GM19324 (cell line): ENCODE data around the gene AOX1.
"Not testable (repeated sequence)": the region's sequence is repeated elsewhere in the genome, so short reads cannot be mapped to it uniquely, and the experiment has no call there.

Source experiments
- ATAC-seq: cut with Tn5 transposase; IDR thresholded peaks from one replicate; pipeline ENCODE4 v1.9.1; 2021; ENCODE audit warnings: mild to moderate bottlenecking, moderate library complexity; ENCODE audit not compliant: unreplicated experiment, low FRiP score

Gene AOX1

GRCh38 chr2:200698217-200698616 is 112.4 kb downstream of the AOX1 start:
- ATAC-seq: no peak

GRCh38 chr2:200699310-200699709 is 113.5 kb downstream of the AOX1 start:
- no peak for ATAC-seq

- ATAC-seq: no peak
Measured at GRCh38 chr2:200700856-200701255, 115.0 kb downstream of the AOX1 start.

DNA sequence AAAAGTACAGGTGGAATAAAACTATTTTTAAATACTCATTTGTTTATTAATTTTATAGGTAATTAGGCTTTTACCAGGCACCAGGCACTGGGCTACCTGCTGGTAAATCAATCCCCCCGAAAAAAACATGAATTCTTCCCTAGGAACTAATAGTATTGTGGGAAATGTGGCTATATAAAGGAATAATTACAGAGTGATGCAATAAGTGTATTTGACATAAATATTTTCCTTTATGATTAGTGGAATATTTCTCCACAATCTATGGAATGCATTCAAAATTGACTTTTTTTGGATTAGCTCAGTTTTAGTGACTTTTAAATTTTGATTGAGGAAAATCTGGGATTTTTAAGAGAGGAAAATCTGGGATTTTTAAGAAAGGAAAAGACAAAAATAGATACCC is 116.2 kb downstream of the AOX1 start:
- ATAC-seq: no peak

- no peak for ATAC-seq
Measured at GRCh38 chr2:200702646-200703118, 116.9 kb downstream of the AOX1 start.

DNA sequence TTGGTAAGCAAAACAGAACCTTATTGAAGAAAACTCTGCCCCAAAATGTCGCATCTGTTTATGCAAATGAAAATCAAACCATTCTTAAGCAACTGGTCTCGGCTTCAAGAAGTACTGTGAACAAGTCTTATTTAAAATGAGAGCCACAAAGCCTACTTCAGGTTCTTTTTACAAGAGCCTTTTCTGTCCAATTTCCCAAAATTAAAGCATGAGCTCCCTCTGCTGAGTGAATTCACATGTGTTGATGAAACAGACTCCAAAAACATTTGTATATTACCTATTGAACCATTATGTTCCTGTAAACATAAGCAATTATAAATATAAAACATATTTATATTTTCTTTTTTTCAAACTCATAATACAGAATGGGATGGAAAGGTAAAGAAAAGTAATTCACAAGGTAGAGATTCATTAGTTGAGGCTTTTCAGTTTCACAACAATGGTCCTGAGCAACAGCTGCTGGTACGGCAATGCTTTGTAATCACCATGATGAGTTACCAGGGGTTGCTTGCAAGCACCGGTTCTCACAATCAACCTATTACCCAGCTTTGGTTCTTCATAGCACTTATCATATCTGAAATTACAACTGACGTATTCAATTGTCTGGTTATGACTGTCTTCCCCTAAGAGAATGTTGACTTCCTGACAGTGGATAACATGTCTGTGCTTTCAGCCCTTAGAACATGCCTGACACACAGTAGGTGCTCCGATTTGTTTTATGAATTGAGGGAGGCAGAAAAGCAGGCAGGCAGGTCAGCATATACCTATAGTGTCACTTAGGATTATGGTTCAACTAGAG is 117.5 kb downstream of the AOX1 start:
- ATAC-seq: no peak

- ATAC-seq: no peak
Measured at GRCh38 chr2:200703926-200704637, 118.3 kb downstream of the AOX1 start.

- no peak for ATAC-seq
Measured at GRCh38 chr2:200705305-200706041, 119.7 kb downstream of the AOX1 start.

DNA sequence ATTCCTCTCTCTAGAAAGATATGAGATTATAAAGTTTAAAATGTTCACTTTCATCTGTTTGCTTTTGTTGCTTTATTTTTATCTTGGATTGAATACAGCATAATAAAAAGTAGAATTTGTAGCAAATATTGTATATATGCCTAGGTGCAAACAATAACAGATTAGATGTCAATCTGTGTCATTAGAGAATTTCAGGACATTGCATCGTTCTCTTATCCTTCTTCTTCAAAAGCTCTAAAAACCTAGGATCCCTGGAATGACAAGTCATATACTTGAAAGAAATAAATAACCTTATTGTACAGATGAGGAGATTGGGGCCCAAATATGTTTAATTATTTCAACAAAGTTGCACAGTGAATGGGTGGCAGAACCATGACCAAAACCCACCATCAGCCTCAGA is 123.1 kb downstream of the AOX1 start:
- ATAC-seq: no peak

DNA sequence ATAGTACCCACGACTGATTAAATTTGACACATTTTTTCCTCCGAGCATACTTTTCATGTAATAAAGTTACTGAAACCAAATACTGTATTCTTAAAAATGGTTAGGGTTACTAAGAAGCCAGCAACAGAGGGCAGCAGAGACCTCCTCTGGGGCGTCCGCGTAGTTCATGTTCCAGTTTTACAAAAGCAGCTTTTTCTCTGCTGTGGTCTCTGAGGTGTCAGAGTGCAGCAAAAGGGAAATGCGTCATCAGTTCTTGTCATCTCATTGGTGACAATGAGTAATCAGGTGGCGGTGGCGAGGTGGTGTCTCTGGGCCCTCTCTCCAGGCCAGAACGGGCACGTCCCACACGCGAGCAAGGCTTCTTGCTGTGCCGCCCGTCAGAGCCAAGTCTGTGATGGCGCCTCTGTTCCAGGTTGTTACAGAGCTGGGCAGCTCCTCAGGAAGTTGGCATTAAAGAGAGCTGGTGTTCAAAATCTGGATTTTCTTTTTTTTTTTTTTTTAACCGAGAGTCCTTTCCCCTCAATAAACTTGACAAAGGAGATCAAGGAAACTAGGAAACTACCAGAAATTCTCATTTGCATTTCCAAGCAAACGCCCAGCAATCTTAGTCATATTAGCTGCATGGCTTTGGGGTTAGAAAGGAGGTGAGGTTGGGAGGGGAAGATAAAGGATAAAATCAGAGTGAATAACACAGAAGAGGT is 127.3 kb downstream of the AOX1 start:
- peak; percentile 100 for ATAC-seq

DNA sequence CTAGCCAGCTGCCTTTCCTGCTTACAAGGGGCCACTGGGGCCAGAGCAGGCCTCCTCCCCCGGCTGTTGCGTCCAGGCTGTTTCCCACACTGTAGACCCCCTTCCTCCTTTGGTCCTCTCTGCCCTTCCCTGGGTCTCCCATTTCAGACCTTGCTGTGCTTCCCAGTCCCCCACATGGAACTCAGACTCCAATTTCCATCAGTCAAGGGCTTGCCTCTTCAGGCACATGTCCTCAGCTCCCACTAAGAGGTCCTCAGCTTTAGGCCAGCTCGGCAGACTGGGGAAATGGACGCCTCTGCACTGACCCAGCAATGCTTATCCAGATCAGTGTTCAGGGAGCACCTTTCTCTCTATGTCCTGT is 127.9 kb downstream of the AOX1 start:
- ATAC-seq: no peak

DNA sequence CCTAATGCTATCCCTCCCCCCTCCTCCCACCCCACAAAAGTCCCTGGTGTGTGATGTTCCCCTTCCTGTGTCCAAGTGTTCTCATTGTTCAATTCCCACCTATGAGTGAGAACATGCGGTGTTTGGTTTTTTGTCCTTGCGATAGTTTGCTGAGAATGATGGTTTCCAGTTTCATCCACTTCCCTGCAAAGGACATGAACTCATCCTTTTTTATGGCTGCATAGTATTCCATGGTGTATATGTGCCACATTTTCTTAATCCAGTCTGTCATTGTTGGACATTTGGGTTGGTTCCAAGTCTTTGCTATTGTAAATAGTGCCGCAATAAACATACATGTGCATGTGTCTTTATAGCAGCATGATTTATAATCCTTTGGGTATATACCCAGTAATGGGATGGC is 129.2 kb downstream of the AOX1 start:
- not testable (repeated sequence) for ATAC-seq

GRCh38 chr2:200716386-200716785 is 130.6 kb downstream of the AOX1 start:
- no peak for ATAC-seq
